D341Med (cell line): ENCODE data around the gene TRPC1.

ENCODE experiments used
- DNase-seq: peaks from one replicate; pipeline ENCODE4 v3.0.0; 2012; ENCODE audit warnings: low spot score

Gene TRPC1

DNA sequence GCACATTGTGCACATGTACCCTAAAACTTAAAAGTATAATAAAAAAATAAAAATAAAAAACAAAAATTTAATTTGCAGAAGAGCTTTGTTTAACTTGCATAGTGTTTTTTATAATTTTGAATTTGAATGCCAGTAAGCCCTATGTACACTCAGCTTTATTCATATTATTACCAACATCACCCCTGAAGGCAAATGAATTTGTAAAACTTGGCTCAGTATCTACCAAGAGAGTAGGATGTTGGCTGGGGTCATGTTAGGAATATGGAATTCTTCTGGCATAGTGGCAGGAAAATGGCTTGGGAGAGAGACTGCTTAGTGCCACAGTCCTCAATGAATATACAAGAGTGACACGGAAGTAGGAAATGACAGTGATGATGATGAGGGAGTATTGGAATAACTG lies 30.7 kb downstream of the TRPC1 start:
- DNase-seq = no peak

DNA sequence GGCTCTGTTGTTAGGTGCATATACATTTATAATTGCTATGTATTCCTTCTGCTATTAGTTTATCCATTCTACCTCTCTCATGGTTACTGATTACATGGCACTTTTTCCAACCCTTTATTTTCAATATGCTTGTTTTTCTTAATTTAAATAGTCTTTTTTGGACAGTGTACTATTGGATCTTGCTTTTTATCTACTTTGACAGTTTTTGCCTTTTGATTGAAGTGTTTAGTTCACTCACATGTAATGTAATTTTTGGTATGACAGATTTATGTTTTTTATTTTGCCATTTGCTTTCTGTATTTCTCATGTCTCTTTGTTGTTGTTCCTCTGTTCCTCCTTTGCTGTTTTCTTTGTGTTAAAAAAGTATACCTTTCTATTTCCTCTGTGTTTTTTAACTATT lies 44.5 kb downstream of the TRPC1 start:
- no peak for DNase-seq

GRCh38 chr3:142777927-142778326 lies 54.1 kb downstream of the TRPC1 start:
- peak; percentile 30 for DNase-seq

DNA sequence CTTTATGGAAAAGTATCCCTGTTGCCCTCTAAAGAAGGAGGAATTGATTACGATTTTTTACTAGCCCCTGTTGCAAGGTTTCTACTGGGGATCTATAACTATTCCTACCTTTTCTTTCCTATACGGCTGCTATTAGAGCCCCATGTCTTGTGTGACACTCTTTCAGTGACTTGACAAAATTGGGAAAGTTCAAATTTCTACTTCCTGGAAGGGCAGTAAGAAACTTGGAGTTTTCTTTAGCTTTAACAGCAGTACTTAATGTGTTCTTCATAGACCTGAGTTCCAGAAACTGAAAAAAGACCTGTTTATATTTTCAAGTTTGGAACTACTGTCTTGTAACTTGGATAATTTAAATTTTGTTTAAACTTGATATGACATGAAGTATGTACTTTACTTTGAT lies 54.7 kb downstream of the TRPC1 start:
- no peak for DNase-seq

- no peak for DNase-seq
These were observed 55.8 kb downstream of the TRPC1 start for GRCh38 chr3:142779591-142779990.

DNA sequence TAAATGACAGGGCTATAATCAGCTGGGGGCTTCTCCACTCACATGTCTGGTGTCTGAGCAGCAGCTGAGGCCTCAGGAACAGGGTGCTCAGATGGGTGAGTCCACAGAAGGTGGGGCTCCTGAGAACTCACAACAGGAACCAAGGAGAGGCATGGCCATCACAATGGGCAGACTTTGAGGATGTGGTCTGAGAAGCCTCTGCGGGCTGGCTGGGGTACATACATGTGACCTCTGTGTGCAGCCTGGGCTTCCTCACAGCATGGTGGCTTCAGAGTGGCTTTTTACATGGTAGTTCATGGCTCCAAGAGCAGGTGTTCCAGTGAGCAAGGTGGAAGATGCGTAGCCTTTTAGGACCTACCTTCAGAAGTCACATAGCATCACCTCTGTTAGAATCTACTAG lies 58.8 kb downstream of the TRPC1 start:
- no peak for DNase-seq

DNA sequence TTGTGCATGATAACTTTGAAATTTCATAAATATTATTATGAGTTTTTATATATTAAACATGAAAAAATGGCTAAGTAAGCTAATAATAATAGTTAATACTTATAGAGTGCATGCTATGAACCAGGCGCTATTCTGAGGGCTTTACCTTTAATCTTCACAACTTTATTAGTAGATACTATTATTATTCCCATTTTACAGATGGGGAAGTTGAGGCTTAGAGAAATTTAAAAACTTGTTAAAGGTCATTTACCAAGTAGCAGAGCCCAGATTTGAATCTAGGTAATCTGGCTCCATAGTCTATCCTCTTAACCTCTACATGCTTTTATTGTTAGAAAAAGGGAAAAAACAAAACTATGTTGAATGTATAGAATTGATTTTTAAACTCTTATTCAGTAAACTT lies 60.4 kb downstream of the TRPC1 start:
- no peak for DNase-seq

DNA sequence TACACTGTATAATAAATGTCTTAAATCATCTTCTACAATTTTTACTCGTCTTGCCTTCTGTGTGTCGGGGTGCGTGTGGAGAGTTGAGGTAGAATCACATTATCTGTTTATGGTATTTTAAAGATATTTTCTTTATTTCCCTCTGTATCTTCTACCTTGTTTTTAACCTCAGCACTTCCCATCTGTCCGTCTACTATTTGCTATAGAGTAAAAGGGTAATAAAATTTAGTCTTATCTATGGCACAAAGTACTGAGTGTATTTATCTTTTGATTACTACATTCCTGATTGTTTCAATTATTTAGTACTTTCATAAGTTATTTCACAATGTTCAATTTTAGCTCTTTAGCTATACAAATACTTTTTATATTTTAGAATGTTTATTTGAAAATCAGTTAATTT lies 62.2 kb downstream of the TRPC1 start:
- no peak for DNase-seq

GRCh38 chr3:142787719-142788118 lies 63.9 kb downstream of the TRPC1 start:
- DNase-seq = no peak

DNA sequence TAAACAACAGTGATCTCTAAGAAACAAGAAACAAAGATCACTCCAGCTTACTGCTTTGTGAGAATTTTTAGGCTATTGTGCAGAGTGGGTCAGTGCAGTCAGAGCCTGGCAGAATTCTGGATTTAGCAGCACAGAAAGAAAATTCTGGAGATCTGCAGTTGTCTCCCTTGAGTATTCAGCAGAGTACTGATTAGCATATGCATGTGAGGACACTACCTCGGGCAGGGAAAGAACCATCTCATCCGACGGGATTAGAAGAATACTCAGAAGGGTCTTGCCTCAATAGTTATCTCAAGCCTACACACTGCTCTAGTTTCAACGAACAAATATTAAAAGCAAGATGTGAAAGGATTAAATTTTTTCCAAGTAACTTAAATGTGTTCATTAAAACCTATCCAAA lies 70.7 kb downstream of the TRPC1 start:
- no peak for DNase-seq

- DNase-seq = no peak
These were observed 71.5 kb downstream of the TRPC1 start for GRCh38 chr3:142795332-142795731.

DNA sequence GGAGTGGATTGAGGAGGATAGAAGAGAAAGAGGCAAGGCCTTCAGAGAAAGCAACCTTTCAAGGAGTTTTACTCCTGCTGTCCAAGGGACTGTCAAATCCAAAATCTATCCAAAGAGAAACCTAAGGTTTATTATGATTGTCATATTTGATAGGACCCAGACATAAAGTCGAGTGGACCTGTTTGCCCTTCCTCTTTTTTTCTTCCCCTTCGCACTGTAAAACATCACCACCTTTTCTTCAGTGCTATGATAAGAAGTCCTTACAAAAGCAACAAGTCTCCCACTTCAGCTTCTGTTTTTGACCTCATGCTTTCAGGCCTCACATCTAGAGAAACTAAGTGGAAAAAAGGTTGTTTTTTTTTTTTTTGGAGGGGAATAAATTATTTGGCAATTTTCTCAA lies 73.0 kb downstream of the TRPC1 start:
- no peak for DNase-seq

- no peak for DNase-seq
These were observed 77.9 kb downstream of the TRPC1 start for GRCh38 chr3:142801746-142802145.

DNA sequence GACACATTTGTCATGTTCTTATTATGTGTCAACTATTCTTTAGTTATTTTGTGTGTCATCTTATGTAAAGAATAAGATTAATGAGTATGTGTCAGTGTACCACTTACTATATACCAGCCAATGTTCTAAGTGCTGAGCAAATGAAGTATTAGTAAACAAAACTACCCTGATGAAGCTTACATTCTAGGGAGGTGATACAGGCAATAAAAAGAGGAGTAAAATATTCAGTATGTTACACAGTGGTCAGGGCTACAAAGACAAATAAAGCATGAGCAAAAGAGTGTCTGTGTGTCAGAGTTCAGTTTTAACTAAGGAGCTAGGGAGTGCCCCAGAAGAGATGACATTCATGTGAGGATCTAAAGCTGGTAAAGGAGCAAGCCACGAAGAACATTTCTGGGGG lies 79.1 kb downstream of the TRPC1 start:
- DNase-seq = no peak

- DNase-seq = no peak
These were observed 84.5 kb downstream of the TRPC1 start for GRCh38 chr3:142808103-142808917.

DNA sequence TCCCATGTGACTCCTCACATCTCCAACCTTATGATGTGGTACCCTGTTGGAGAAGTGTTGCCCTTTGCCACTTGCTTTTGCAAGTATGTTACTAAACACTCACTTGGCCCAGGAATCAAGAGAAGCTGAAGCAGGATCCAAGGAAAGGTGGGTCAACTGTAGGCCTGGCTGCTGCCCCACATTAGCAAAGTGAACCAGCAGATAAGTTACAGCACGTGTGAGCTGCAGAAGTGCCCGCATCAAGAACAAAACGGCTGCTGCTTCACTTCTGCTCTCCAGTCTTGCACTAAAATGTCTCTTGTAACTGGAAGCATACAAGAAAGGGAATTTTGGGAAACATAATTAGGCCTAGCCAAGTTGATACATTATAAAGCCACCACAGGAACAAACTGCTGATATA lies 85.4 kb downstream of the TRPC1 start:
- no peak for DNase-seq

DNA sequence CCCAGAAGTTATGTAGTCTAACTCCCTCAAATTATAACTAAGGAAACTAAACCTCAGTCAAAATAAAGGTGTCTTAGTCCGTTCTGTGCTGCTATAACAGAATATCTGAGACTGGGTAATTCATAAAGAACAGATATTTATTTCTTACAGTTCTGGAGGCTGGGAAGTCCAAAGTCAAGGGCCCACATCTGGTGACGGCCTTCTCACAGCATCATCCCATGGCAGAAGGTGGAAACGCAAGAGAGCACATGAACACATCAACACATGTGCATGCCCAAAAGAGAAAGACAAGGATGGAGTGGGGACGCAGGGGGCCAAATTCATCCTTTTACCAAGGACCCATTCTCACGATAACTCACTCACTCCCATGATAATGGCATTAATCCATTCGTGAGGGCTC lies 92.0 kb downstream of the TRPC1 start:
- no peak for DNase-seq

- DNase-seq = no peak
These were observed 93.5 kb downstream of the TRPC1 start for GRCh38 chr3:142817356-142817755.

GRCh38 chr3:142817897-142818296 lies 94.1 kb downstream of the TRPC1 start:
- no peak for DNase-seq

GRCh38 chr3:142818651-142819050 lies 94.8 kb downstream of the TRPC1 start:
- no peak for DNase-seq

GRCh38 chr3:142819179-142819578 lies 95.3 kb downstream of the TRPC1 start:
- DNase-seq = no peak

DNA sequence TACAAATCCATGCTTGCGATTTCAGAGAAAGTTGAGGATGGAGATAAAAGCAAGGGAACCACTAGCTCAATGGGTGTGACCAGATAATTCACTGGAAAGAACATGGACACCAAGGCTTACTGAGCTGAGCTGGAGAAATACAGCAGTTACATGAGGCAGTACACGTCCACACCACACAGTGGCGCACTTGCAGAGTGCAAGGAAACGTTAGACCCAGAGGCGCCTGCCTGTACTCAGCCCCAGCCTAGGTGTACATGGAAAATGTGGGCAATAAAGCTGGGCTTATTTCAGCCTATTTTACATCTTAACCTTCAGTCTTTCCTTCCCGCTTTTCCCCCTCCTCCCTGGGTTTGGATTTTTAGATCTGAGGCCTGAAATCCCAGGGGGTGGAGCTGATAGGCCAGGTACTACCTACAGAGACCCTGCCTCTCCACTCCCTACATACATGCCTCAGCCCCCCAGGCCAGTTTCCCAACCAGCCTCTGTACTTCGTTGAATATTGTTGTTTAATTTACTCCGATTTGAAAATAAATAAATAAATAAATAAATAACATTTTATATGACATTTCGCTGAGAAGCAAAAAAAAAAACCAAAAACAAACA lies 105.0 kb downstream of the TRPC1 start:
- DNase-seq = peak; percentile 86

DNA sequence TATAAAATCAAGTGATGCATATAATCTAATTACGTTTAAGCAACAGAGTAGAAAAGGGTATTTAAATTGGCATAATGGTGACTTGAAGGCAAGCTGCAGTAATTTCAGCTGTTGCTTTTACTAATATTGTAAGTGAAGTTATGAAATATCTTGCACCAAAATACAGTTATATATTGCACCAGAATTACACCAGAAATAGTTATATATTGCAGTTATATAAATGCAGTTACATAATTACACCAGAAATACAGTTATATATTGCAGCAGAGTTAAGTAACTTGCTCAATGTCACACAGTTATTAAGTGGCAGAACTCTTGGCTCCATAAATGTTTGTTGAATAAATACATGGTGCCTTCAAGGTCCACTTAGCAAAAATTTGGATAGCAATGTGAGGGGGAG lies 113.7 kb downstream of the TRPC1 start:
- DNase-seq = no peak

- DNase-seq = no peak
These were observed 116.0 kb downstream of the TRPC1 start for GRCh38 chr3:142839831-142840230.
